GM13976 (cell line): ENCODE data around the gene GALNT1.

Source experiments
- DNase-seq: peaks from one replicate; pipeline ENCODE4 v3.0.0; 2012; ENCODE audit warnings: low spot score
- in situ Hi-C: fragments of 300-500 bp; cut with MboI; formaldehyde crosslinking; loops from one replicate; pipeline ENCODE4 v1.12.0; 2022; ENCODE audit warnings: low sequenced_read_pairs, mixed read lengths, inconsistent platforms; ENCODE audit not compliant: unreplicated experiment
- TF ChIP-seq, protein P1 (sequence below): IDR thresholded peaks from 2 replicates; pipeline ENCODE4 v1.5.1; 2012; ENCODE audit warnings: borderline replicate concordance, mild to moderate bottlenecking; ENCODE audit not compliant: insufficient read depth; ENCODE audit errors: extremely low read depth, missing control alignments, control extremely low read depth

Gene GALNT1

DNA sequence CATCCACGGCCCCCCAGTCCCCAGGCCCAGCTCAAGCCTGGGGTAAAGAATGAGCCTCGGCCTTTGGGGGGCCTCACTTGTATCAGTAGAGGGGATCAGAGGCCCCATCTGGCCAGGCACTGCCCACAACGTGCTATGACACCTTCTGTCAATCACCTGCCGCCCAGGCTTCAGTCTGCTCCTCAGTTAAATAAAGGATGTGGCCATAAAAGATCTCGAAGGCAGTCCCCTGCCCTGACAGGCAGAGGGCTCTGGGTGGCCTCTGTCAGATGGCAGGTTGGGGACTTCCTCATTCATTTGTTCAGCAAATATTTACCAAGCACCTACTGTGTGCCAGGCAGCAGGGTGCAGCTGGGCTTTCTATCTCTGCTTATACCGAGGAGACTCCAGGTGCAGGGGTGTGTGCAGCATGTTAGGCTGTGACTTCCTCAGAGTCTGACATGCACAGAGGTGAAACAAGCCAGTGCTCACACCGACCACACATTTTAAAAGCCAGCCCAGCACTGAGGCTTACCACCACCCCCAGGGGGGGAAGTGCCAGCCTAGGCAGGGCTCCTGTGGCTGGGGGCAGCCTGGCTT is 166.4 kb downstream of the GALNT1 start:
- in situ Hi-C loops, result no loop called here
- DNase-seq, result no peak
- TF ChIP-seq, protein P1, sequence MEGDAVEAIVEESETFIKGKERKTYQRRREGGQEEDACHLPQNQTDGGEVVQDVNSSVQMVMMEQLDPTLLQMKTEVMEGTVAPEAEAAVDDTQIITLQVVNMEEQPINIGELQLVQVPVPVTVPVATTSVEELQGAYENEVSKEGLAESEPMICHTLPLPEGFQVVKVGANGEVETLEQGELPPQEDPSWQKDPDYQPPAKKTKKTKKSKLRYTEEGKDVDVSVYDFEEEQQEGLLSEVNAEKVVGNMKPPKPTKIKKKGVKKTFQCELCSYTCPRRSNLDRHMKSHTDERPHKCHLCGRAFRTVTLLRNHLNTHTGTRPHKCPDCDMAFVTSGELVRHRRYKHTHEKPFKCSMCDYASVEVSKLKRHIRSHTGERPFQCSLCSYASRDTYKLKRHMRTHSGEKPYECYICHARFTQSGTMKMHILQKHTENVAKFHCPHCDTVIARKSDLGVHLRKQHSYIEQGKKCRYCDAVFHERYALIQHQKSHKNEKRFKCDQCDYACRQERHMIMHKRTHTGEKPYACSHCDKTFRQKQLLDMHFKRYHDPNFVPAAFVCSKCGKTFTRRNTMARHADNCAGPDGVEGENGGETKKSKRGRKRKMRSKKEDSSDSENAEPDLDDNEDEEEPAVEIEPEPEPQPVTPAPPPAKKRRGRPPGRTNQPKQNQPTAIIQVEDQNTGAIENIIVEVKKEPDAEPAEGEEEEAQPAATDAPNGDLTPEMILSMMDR, result no peak

DNA sequence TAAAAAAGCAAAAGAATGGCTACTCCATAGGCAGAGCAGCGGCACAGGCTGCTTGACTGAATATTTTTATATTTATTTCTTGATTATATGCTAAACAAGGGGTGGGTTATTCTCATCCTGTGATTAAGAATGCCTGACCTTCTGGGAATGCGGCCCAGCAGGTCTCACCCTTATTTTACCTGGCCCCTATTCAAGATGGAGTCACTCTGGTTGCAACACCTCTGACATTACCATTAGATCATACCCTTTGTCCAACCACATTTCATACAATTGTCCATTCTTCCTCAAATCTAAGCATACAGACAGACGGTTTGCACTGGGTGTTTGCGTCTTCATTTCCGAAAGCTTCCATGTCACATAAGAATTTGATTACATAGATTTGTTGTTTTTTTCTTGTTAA is 168.2 kb downstream of the GALNT1 start:
- in situ Hi-C loops, result loop anchor here (10.0 to 25.0 kb wide), 3 partner anchors 195 to 535 kb away; no protein-coding TSS in a partner anchor
- no peak for DNase-seq
- TF ChIP-seq, protein P1, result no peak

DNA sequence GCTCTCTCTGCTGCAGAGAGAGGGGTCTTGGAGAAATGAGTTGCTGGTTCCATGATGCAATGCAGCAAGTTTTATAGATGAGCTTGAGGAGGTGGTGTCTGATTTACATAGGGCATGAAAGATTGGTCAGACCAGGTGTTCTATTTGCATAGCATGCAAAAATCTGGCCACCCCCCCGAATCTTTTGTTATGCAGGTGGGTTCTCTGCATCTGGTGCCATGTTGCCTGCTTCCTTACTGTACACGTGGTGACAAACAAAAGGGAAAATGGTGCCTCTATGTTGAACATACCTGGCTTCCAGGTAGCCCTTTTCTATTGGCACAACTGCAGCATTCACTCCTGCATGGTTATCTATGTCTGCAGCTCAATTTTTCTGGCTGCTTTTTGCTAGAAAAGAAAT is 169.4 kb downstream of the GALNT1 start:
- in situ Hi-C loops, result loop anchor here (10.0 to 25.0 kb wide), 3 partner anchors 194 to 534 kb away; no protein-coding TSS in a partner anchor

DNA sequence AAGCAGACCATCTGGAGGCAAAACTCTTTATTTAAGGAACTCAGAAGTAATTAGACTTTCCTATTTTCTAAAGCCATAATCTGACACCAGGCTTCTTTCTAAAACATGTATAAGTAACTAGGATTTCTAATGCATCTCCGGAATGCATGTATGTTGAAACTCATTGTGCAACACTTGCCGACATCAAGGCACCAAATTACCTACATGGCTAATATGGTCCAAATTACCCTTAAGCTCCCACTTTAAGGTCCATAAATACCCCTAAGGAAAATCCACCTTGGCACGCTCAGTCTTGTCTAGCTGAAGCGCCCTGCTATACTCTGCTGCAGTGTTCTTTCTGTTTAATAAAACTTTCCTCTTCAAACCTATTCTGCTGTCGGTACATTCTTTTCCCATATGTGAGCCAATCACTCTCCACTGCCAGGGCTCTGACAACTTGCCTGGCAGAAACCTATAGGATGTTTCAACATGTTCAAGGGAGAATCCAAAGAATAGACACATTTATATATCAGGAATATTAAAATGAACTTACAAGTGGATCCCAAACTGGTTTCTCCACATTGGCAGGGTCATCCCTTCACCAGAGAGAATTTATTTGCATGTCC is 171.9 kb downstream of the GALNT1 start:
- in situ Hi-C loops, result loop anchor here (10.0 to 25.0 kb wide), 3 partner anchors 191 to 531 kb away; no protein-coding TSS in a partner anchor
- TF ChIP-seq, protein P1, result no peak
- no peak for DNase-seq

More for the DNA sequence above, 169.4 kb downstream of the GALNT1 start:
- TF ChIP-seq, protein P1, result no peak
- DNase-seq, result no peak

DNA sequence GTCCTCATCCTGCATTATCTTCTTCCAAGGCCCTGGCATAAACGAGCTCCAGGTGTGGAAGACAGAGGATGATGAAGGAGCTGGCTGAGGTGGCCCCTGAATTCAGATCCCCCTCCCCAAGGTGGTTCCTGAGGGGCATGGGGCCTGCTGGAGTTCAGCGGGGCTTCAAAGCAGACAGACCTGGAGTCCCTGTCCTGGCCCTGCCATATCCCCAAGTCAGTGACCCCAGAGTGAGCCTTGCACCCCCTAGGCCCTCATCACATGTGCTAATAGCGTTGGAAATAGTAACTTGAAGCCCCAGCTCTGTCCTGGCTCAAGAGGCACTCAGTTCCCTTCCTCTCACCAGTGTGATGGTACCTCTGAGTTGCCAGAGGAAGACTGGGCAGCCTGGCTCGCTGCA is 172.9 kb downstream of the GALNT1 start:
- in situ Hi-C loops, result loop anchor here (10.0 to 25.0 kb wide), 3 partner anchors 190 to 530 kb away; no protein-coding TSS in a partner anchor
- TF ChIP-seq, protein P1, result no peak
- no peak for DNase-seq

DNA sequence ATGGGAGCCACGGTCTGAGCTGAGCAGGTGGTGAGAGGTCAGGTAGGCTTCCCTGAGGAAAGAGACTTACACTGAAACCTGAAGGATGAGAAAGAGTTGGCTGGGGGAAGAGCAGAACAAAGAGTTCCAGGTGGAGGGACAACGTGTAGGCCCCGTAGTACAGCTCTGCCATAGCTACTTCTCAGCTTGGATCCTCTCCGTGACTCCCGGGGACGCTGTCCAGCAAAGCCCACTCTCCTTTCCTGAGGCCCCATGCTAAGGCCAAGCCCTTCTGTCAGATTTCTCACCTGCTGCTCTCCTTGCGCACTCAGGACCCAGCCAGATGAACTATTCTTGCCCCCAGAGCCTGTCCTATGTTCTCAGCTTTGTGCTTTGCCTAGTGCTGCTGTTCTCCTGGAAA is 173.8 kb downstream of the GALNT1 start:
- TF ChIP-seq, protein P1, result no peak
- in situ Hi-C loops, result loop anchor here (10.0 to 25.0 kb wide), 3 partner anchors 189 to 529 kb away; no protein-coding TSS in a partner anchor
- no peak for DNase-seq
